GM10847 (cell line): ENCODE data around the gene PTPRC.

Experiments
- POLR2A ChIP-seq: IDR thresholded peaks from 2 replicates; pipeline ENCODE4 v1.6.1; 2011; ENCODE audit not compliant: insufficient read length; ENCODE audit errors: extremely low read depth

Gene PTPRC

GRCh38 chr1:198726455-198726854 is 87.6 kb downstream of the PTPRC start:
- no peak for TF ChIP-seq POLR2A

DNA sequence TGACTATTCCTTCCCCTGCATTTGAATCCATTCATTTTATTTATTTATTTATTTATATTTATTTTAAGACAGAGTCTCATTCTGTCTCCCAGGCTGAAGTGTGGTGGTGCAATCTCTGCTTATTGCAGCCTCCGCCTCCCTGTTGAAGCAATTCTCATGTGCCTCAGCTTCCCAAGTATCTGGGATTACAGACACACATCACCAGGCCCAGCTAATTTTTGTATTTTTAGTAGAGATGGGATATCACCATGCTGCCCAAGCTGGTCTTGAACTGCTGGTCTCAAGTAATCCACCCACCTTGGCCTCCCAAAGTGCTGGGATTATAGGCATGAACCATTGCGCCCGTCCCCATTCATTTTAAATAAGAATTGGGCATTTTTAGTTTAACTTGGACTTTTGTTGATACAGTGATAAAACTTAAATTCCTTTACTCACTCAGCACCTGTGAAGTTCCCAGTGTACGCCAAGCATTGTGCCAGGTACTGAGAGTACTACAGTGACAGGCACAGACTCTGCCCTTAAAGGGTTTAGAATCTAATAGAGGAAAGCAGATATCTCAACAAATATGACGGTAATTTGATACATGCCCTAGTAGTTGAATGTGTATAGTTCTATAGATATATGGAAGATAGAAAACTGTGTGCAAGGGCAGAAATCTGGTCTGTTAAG is 90.5 kb downstream of the PTPRC start:
- TF ChIP-seq POLR2A, result no peak

DNA sequence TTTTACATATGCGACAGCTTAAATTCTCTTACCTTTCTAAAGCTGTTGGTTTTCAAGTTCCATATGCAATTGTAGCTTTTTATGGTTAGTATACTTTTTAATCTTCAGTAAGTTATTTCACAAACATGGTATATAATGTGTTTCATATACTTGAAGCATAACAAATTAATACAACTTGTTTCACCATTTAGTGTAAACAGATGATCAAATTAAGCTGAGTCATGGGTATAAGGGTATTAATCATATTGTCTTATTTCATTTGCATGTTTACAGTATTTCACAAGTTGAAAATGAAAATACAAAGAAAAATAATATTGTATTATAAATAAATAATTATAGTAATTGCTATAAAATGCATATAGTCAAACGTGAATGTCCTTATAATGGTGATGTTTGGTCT is 92.1 kb downstream of the PTPRC start:
- no peak for TF ChIP-seq POLR2A

DNA sequence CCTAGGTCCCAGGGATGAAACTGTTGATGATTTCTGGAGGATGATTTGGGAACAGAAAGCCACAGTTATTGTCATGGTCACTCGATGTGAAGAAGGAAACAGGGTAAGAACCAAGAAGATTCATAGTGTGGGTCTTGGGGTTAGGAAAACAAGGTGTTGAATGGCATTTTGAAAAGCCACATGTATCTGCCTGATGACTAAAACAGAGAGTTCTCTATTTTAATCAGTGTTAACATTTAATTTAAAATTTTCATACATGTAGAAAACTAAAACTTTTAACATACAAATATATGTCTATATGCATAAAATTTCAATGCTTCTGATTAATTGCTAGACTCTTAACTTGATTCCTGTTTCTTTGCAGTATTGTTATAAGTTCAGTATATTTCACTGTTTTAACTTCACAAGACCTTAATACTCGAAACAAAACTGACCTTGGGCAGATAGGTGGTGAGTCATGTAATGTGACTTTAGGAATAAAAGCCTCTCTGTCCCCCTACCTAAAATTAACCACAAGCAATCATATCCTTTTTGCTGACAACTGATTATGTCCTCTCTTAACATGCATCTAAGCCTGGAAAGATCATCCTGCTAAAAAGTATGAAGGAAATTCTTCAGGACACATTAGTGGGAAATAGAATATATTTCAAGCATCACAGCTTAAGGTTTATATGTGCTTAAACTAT is 95.6 kb downstream of the PTPRC start:
- no peak for TF ChIP-seq POLR2A

DNA sequence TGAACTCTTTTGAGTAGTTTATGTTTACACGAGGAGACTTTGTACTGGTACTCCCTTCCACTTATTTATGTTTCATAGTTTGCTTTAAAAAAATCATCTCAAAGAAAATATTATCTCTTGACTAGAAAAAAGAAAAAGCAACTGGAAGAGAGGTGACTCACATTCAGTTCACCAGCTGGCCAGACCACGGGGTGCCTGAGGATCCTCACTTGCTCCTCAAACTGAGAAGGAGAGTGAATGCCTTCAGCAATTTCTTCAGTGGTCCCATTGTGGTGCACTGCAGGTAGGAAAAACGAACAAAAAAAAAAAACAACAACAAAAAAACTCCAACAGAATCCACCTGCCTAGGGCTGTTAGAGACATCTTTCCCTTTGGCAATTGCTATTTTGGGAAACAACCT is 102.9 kb downstream of the PTPRC start:
- no peak for TF ChIP-seq POLR2A

- no peak for TF ChIP-seq POLR2A
These were observed 108.3 kb downstream of the PTPRC start for GRCh38 chr1:198747127-198747526.

- no peak for TF ChIP-seq POLR2A
These were observed 110.4 kb downstream of the PTPRC start for GRCh38 chr1:198749279-198749678.

GRCh38 chr1:198750081-198750480 is 111.2 kb downstream of the PTPRC start:
- no peak for TF ChIP-seq POLR2A

DNA sequence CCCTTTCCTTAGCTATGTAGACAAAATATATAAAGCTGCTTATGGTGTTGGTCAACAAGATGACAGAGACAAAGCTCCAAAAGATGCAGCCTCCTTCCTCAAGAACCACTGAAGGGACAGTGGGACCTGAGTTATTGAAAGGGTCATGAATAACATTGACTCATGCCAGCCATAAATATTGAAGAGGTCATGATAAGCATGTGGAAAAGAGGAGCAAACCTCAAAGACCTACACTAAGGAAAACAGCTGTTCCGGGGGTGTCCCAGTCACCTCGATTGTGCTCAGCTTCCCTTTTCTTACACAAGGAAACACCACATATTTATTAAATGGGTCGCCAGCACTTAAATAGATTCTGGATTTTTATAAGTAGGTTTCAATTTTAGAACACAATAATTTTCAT is 112.9 kb downstream of the PTPRC start:
- TF ChIP-seq POLR2A, result no peak

GRCh38 chr1:198754670-198755069 is 115.8 kb downstream of the PTPRC start:
- TF ChIP-seq POLR2A, result no peak

GRCh38 chr1:198755715-198756114 is 116.9 kb downstream of the PTPRC start:
- no peak for TF ChIP-seq POLR2A

DNA sequence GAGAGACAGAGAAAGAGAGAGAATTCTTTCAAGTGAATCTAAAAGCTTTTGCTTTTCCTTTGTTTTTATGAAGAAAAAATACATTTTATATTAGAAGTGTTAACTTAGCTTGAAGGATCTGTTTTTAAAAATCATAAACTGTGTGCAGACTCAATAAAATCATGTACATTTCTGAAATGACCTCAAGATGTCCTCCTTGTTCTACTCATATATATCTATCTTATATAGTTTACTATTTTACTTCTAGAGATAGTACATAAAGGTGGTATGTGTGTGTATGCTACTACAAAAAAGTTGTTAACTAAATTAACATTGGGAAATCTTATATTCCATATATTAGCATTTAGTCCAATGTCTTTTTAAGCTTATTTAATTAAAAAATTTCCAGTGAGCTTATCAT is 117.6 kb downstream of the PTPRC start:
- TF ChIP-seq POLR2A, result no peak

DNA sequence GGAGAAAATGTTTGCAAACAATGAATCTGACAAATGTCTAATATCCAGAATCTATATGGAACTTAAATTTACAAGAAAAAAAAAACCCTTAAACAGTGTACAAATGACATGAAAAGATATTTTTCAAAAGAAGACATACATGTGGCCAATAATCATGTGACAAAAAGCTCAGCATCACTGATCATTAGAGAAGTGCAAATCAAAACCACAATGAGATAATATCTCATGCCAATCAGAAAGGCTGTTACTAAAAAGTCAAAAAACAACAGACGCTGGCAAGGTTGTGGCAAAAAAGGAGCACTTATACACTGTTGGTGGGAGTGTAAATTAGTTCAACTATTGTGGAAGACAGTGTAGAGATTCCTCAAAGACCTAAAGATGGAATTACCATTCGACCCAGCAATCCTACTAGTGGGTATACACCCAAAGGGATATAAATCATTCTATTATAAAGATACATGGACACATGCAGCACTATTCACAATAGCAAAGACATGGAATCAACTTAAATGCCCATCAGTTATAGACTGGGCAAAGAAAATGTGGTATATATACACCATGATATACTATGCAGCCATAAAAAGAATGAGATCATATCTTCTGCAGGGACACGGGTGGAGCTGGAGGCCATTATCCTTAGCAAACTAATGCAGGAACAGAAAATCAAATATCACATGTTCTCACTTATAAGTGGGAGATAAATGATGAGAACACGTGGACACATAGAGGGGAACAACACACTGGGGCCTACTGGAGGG is 123.2 kb downstream of the PTPRC start:
- TF ChIP-seq POLR2A, result no peak

GRCh38 chr1:198763298-198763714 is 124.5 kb downstream of the PTPRC start:
- TF ChIP-seq POLR2A, result no peak

DNA sequence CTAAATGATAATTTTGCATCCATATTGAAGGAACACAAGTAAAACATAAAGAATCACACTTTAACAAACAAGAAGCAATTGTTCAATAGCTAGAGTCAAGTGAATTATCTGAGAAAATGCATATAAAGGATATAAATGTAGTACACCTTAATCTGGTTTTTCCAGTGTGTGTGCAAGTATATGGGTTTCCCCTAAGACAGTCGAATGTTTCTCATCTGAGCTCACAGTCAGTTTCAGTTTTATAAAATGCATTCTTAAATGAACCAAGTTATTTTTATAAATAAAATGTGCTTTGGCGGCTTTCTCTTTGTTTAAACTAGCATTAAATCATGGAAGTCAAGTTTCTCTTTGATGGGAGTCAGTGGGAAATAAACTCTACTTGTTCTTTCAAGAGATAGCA is 125.9 kb downstream of the PTPRC start:
- no peak for TF ChIP-seq POLR2A

DNA sequence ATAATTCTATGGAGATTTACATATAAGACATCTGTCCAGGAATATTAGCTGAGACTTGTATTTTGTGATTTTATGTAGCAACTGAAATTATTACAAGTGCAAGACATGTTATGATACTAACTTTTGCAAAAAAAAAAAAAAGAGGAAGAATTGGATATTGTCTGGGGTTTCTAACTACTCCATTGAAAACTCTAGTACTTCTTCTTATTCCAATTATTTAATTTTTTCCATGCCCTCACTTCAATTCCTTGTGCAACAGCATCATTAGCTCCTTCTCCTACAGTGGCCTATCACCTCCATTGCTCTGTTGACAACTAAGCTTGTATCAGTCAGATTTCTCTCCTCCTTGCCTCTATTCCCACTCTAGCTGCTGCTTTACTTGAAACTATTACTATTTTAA is 126.6 kb downstream of the PTPRC start:
- no peak for TF ChIP-seq POLR2A
